Measurements from ENCODE around the gene HS3ST2. TPM values are rescaled to one million over a fixed set of nuclear protein-coding genes. Genes with fewer than 3 reads are reported as not detected.

Gene HS3ST2
- total RNA-seq, 2 donors from 2014 or later, result 0.26 to 0.33 TPM

GRCh38 chr16:22928882-22929435, 115.0 kb downstream of the HS3ST2 start:
- 24% methylated on average over 5 of the region's 5 CpGs for WGBS, 2 donors
- no peak for DNase-seq
- H3K27me3 ChIP-seq, result no peaks in the 10 kb centered on the region
- H3K4me3 ChIP-seq, result no peak overlapping the region
- H3K4me1 ChIP-seq, result no peaks in the 10 kb centered on the region
- ATAC-seq, result no peak
- no peaks in the 10 kb centered on the region for H3K36me3 ChIP-seq (replicated peaks in 1 of 2; ENCODE audit: insufficient read depth in 1 of 2, low read depth in 2 of 2)
- no peaks in the 10 kb centered on the region for H3K9me3 ChIP-seq
- TF ChIP-seq CTCF (IDR thresholded peaks at IDR 0.05) (no peak), POLR2A (IDR thresholded peaks at IDR 0.05) (no peak)
- no peak overlapping the region for H3K27ac ChIP-seq
- intact Hi-C loops (cut with DNase I), result no loop called here

DNA sequence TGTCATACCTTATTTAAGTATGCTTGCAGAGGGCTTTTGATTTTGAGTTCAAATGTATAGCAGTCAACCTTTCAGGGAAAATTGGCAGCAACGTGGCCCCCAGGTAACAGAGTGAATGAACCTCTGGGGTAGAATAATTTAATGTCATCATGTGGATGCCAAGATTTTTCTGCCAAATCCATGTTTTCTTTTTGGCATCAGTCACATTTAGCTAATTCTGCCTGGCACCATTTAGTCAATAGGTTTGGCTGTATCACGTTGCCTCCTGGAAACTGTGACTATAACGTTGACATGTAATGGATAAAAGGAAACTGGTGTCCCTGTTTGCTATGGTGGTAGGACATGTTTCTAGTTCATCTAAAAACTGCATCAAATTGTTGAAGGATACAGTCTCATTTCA, 115.5 kb downstream of the HS3ST2 start:
- no peak overlapping the region for H3K27ac ChIP-seq
- 33 to 45% methylated on average over 3 of the region's 3 CpGs for WGBS, 2 donors
- DNase-seq (no peak), ATAC-seq (no peak)
- no peak for TF ChIP-seq CTCF (IDR thresholded peaks at IDR 0.05)
- TF ChIP-seq POLR2A (IDR thresholded peaks at IDR 0.05), result no peak
- intact Hi-C loops (cut with DNase I), result no loop called here
- no peaks in the 10 kb centered on the region for H3K4me1 ChIP-seq
- no peaks in the 10 kb centered on the region for H3K27me3 ChIP-seq
- H3K36me3 ChIP-seq (replicated peaks in 1 of 2; ENCODE audit: insufficient read depth in 1 of 2, low read depth in 2 of 2), result no peaks in the 10 kb centered on the region
- no peaks in the 10 kb centered on the region for H3K9me3 ChIP-seq
- H3K4me3 ChIP-seq, result no peak overlapping the region

DNA sequence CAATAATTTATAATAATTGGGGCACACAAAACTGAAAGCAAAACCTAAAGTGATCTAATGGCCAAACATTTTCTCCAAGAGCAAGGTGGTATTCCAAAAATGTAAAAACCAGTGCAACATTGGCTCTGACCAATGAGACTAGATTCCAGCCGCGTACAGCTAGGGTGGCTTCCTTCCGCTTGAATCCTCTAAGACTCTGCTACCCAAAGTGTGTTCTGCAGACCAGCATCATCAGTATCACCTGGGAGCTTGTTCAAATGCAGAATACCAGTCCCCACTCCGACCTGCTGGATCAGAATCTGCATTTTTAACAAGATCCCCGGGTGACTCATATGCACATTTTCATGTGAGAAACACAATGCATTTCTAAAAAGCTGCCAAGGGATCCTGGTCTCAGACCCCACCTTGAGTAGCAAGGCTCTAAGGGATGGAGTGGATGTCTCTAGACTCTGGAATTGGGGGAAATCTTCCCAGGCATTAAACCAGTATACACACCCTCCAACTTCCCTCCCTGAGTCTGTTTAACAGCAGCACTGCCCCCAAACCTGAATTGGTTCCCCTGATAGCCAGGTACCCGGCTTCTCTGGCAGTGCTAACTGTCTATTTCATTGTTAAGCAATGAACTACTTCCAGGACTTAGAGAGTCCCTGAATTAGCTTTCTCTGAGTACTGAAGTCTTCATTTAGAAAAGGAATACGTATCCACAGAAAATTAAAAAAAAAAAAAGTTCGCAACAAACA, 118.2 kb downstream of the HS3ST2 start:
- H3K4me1 ChIP-seq, result no peaks in the 10 kb centered on the region
- ATAC-seq (no peak), DNase-seq (no peak)
- no peak overlapping the region for H3K4me3 ChIP-seq
- TF ChIP-seq CTCF (IDR thresholded peaks at IDR 0.05) (no peak), POLR2A (IDR thresholded peaks at IDR 0.05) (no peak)
- no peaks in the 10 kb centered on the region for H3K27me3 ChIP-seq
- H3K36me3 ChIP-seq (replicated peaks in 1 of 2; ENCODE audit: insufficient read depth in 1 of 2, low read depth in 2 of 2), result no peaks in the 10 kb centered on the region
- intact Hi-C loops (cut with DNase I), result no loop called here
- H3K27ac ChIP-seq, result no peak overlapping the region
- WGBS, 2 donors, result 20 to 27% methylated on average over 8 of the region's 8 CpGs
- no peaks in the 10 kb centered on the region for H3K9me3 ChIP-seq

- DNase-seq (no peak), ATAC-seq (no peak)
- no peaks in the 10 kb centered on the region for H3K9me3 ChIP-seq
- H3K4me1 ChIP-seq, result no peaks in the 10 kb centered on the region
- no peak overlapping the region for H3K4me3 ChIP-seq
- no peaks in the 10 kb centered on the region for H3K36me3 ChIP-seq (replicated peaks in 1 of 2; ENCODE audit: insufficient read depth in 1 of 2, low read depth in 2 of 2)
- no peaks in the 10 kb centered on the region for H3K27me3 ChIP-seq
- intact Hi-C loops (cut with DNase I), result no loop called here
- WGBS, 2 donors, result 33 to 40% methylated on average over 2 of the region's 2 CpGs
- TF ChIP-seq POLR2A (IDR thresholded peaks at IDR 0.05) (no peak), CTCF (IDR thresholded peaks at IDR 0.05) (no peak)
- no peak overlapping the region for H3K27ac ChIP-seq
Measured at GRCh38 chr16:22933173-22933572, 119.2 kb downstream of the HS3ST2 start.

DNA sequence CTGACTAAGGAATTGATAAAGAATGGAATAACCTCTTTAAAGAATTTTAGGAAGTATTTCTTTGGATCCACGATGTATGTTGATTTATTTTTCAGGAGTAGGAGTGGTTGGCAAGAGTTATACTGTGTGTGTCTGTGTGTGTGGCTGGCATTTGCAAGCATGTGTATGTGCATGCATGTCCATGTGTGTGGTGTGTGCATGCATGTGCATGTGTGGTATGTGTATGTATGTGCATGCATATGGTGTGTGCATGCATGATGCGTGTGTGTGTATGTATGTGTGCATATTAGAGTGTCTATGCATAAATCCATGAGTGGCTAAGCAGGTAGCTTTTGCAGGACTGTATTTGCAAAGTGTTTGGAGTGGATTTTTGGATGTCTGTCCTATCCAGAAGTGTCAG, 120.8 kb downstream of the HS3ST2 start:
- ATAC-seq, result no peak
- WGBS, 2 donors, result 70 to 82% methylated on average over 2 of the region's 2 CpGs
- no peaks in the 10 kb centered on the region for H3K4me1 ChIP-seq
- no peaks in the 10 kb centered on the region for H3K9me3 ChIP-seq
- H3K27ac ChIP-seq, result no peak overlapping the region
- no peaks in the 10 kb centered on the region for H3K27me3 ChIP-seq
- no peaks in the 10 kb centered on the region for H3K36me3 ChIP-seq (replicated peaks in 1 of 2; ENCODE audit: insufficient read depth in 1 of 2, low read depth in 2 of 2)
- DNase-seq, result no peak
- no peak for TF ChIP-seq POLR2A (IDR thresholded peaks at IDR 0.05)
- no peak for TF ChIP-seq CTCF (IDR thresholded peaks at IDR 0.05)
- intact Hi-C loops (cut with DNase I), result no loop called here
- no peak overlapping the region for H3K4me3 ChIP-seq

Data from body of pancreas (tissue), 4 donors.